Measurements from ENCODE around the gene RAET1G.
"Not testable (repeated sequence)": the region's sequence is repeated elsewhere in the genome, so short reads cannot be mapped to it uniquely, and the experiment has no call there.

RAET1G gene

DNA sequence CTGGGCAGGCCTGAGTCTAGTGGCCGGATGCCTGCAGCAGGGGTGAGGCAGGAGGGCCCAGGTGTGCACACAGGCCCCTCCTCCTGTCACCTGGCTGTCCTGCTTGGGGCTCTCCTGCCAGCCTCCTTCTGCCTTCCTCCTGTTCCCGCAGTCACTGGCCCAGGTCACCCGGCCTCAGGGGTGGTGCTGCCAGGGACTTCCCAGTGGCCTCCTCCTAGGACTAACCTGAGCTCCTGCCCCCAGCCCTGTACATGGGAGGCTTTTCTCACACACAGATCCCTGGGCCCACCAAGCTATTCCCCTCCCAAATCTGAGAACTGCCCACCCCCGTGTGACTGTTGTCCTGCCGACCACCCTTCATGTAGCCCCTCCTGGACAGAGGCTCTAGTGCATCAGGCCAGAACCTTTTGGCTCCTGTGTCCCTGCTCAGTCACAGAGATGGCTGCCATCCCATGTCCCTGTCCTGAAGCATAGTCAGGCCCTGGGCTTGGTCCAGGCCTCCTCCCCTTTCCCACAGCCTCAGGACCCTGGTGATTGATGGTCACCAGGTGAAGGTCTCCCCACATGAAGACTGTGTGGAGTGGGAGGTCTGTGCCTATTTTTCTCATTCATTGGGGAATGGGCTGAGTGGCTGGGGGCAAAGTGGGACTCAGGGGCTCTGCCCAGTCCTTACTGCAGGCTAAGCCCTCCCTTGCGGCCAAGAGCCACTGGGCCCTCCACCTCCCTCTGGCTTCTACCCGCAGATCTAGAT lies 39.7 kb upstream of the RAET1G start:
- TF ChIP-seq, protein P1, sequence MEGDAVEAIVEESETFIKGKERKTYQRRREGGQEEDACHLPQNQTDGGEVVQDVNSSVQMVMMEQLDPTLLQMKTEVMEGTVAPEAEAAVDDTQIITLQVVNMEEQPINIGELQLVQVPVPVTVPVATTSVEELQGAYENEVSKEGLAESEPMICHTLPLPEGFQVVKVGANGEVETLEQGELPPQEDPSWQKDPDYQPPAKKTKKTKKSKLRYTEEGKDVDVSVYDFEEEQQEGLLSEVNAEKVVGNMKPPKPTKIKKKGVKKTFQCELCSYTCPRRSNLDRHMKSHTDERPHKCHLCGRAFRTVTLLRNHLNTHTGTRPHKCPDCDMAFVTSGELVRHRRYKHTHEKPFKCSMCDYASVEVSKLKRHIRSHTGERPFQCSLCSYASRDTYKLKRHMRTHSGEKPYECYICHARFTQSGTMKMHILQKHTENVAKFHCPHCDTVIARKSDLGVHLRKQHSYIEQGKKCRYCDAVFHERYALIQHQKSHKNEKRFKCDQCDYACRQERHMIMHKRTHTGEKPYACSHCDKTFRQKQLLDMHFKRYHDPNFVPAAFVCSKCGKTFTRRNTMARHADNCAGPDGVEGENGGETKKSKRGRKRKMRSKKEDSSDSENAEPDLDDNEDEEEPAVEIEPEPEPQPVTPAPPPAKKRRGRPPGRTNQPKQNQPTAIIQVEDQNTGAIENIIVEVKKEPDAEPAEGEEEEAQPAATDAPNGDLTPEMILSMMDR (IDR thresholded peaks at IDR 0.05; ENCODE audit: poor library complexity, severe bottlenecking) = no peak
- H3K36me3 ChIP-seq (ENCODE audit: low read depth) = no peaks in the 10 kb centered on the region
- H3K27me3 ChIP-seq (ENCODE audit: insufficient read depth, poor library complexity, severe bottlenecking) = peaks cover 20% of the 10 kb centered on the region
- DNase-seq (ENCODE audit: low spot score) (no peak), ATAC-seq (ENCODE audit: low read depth) (peak; percentile 22; the same call in 1 of the 3 replicates)
- no peak overlapping the region for H3K4me3 ChIP-seq (ENCODE audit: severe bottlenecking)
- peaks cover 4% of the 10 kb centered on the region for H3K4me1 ChIP-seq (ENCODE audit: insufficient read depth, poor library complexity, severe bottlenecking)
- no peak overlapping the region for H3K27ac ChIP-seq (ENCODE audit: poor library complexity, severe bottlenecking)
- no peaks in the 10 kb centered on the region for H3K9me3 ChIP-seq (ENCODE audit: severe bottlenecking)

DNA sequence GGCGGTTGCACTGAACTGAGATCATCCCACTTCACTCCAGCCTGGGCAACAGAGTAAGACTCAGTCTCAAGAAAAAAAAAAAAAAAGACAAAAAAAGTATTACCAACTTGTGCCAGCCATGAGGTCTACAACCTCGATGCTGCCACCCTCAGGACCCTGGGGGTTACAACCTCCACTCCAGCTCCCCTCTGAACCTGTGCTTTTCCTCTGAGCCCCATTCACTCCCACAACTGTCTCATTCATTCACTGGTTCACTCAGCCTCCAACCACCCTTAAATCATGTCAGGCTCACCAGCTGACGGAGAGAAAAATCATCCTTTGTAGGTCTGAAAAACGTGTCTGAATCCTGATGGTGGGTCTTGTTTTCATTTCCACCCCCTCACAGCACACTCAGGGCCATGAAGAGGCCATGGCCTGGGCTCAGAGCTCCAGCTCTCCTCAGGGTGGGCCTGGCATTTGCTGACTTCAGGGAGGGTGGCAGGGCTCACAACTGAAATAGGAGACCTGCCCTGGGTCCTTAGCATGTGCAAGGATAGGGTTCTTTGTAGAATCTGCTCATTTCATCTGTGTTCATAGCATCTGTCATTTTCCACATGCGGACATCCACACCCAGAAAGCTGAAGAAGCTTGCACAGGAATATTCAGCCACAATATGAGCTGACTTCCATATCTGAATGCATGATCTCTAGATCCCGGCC lies 39.0 kb upstream of the RAET1G start:
- Histone ChIP-seq H3K27ac (ENCODE audit: poor library complexity, severe bottlenecking) (no peak overlapping the region), H3K4me1 (ENCODE audit: insufficient read depth, poor library complexity, severe bottlenecking) (peaks cover 4% of the 10 kb centered on the region), H3K27me3 (ENCODE audit: insufficient read depth, poor library complexity, severe bottlenecking) (peaks cover 24% of the 10 kb centered on the region), H3K36me3 (ENCODE audit: low read depth) (no peaks in the 10 kb centered on the region), H3K9me3 (ENCODE audit: severe bottlenecking) (no peaks in the 10 kb centered on the region), H3K4me3 (ENCODE audit: severe bottlenecking) (no peak overlapping the region)
- no peak for DNase-seq (ENCODE audit: low spot score)
- TF ChIP-seq, protein P1 (IDR thresholded peaks at IDR 0.05; ENCODE audit: poor library complexity, severe bottlenecking) = no peak
- no peak for ATAC-seq (ENCODE audit: low read depth)

DNA sequence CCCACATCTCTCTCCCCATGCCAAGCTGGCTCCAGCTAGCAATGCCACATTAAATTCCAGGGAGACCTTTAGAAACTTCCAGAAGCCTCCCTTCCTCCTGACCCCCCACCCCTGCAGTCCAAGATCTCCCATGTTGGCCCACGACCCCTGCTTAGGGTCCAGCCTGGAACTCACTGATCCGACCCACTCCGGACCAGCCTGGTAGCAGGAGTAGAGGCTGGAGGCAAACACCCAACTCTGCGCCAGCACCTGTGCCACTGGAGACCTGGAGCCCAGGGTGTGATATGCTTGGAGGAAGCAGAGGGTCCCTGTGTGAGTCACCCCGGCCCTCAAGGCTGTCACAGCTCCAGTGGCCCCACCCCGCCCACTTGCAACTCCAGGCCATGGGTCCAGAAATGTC lies 37.6 kb upstream of the RAET1G start:
- Histone ChIP-seq H3K27ac (ENCODE audit: poor library complexity, severe bottlenecking) (no peak overlapping the region), H3K4me3 (ENCODE audit: severe bottlenecking) (no peak overlapping the region), H3K9me3 (ENCODE audit: severe bottlenecking) (no peaks in the 10 kb centered on the region), H3K4me1 (ENCODE audit: insufficient read depth, poor library complexity, severe bottlenecking) (peaks cover 4% of the 10 kb centered on the region), H3K27me3 (ENCODE audit: insufficient read depth, poor library complexity, severe bottlenecking) (peaks cover 30% of the 10 kb centered on the region), H3K36me3 (ENCODE audit: low read depth) (no peaks in the 10 kb centered on the region)
- DNase-seq (ENCODE audit: low spot score) = no peak
- ATAC-seq (ENCODE audit: low read depth) = no peak
- TF ChIP-seq, protein P1 (IDR thresholded peaks at IDR 0.05; ENCODE audit: poor library complexity, severe bottlenecking) = no peak

DNA sequence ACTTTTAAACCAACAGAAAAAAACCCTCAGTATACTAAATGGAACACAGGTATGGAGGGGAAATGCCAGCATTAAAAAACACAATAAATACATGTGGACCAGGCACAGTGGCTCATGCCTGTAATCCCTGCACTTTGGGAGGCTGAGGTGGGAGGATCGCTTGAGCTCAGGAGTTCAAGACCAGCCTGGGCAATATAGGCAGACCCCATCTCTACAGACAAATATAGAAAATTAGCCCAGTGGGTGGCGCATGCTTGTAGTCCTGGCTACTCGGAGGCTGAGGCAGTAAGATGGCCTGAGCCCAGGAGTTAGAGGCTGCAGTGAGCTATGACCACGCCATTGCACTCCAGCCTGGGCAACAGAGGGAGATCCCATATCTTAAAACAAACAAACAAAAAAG lies 36.9 kb upstream of the RAET1G start:
- H3K27ac ChIP-seq (ENCODE audit: poor library complexity, severe bottlenecking); ATAC-seq (ENCODE audit: low read depth); H3K9me3 ChIP-seq (ENCODE audit: severe bottlenecking); H3K36me3 ChIP-seq (ENCODE audit: low read depth); DNase-seq (ENCODE audit: low spot score); H3K4me3 ChIP-seq (ENCODE audit: severe bottlenecking); H3K4me1 ChIP-seq (ENCODE audit: insufficient read depth, poor library complexity, severe bottlenecking): not testable (repeated sequence)
- peaks cover 29% of the 10 kb centered on the region for H3K27me3 ChIP-seq (ENCODE audit: insufficient read depth, poor library complexity, severe bottlenecking)

DNA sequence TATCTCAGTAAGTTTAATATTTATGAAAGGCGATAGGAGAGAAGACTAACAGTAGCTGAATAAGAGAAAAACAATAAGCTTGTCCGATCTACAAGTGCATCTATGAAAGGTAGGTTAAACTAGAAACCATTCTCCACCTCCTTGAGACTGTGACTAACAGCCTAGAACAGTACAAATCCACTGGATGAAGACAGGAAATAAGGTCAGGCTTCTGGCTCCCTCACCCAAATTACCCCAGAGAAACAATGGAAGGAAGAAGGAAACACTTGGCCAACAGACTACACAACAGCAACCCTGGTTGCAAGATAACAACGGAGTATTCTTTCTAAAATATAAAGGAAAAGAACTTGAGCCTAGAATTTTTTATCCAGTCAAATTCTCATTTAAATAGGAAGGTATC lies 35.2 kb upstream of the RAET1G start:
- not testable (repeated sequence) for H3K27ac ChIP-seq (ENCODE audit: poor library complexity, severe bottlenecking); DNase-seq (ENCODE audit: low spot score); H3K9me3 ChIP-seq (ENCODE audit: severe bottlenecking); H3K4me1 ChIP-seq (ENCODE audit: insufficient read depth, poor library complexity, severe bottlenecking); H3K4me3 ChIP-seq (ENCODE audit: severe bottlenecking); H3K36me3 ChIP-seq (ENCODE audit: low read depth); ATAC-seq (ENCODE audit: low read depth)
- H3K27me3 ChIP-seq (ENCODE audit: insufficient read depth, poor library complexity, severe bottlenecking) = peaks cover 23% of the 10 kb centered on the region

DNA sequence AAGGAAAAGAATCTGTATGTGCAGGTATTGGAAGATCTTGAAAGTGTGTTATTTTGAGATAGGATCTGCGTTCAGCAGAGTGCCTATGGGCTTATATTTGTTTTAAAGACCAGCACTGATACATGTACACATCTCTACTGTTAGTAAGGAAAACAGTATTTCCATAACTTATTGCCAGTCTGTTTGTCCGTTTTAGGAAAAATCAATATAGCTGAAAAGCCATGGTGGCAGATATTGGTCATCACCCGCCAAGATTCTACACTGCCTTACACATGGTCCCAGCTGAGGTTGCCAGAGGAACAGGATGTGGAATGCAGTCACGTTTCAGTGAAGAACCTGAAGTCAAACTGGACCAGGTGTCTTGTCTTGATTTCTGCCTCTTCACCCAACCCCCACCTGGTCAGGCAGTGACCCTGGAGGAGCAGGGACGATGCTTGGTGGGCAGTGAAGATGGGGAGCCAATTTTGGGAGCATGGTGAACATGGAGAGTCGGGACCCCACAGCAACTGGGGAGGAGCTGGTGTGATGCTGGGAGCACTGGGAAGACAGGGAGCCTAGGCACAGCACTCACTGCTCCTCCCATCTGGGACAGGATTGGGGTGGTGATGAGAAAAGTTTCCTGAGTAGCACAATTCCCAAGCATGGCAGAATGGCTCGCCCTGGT lies 32.9 kb upstream of the RAET1G start:
- DNase-seq (ENCODE audit: low spot score); ATAC-seq (ENCODE audit: low read depth); H3K9me3 ChIP-seq (ENCODE audit: severe bottlenecking); H3K27ac ChIP-seq (ENCODE audit: poor library complexity, severe bottlenecking); H3K36me3 ChIP-seq (ENCODE audit: low read depth); H3K4me3 ChIP-seq (ENCODE audit: severe bottlenecking); H3K4me1 ChIP-seq (ENCODE audit: insufficient read depth, poor library complexity, severe bottlenecking): not testable (repeated sequence)
- peaks cover 23% of the 10 kb centered on the region for H3K27me3 ChIP-seq (ENCODE audit: insufficient read depth, poor library complexity, severe bottlenecking)

DNA sequence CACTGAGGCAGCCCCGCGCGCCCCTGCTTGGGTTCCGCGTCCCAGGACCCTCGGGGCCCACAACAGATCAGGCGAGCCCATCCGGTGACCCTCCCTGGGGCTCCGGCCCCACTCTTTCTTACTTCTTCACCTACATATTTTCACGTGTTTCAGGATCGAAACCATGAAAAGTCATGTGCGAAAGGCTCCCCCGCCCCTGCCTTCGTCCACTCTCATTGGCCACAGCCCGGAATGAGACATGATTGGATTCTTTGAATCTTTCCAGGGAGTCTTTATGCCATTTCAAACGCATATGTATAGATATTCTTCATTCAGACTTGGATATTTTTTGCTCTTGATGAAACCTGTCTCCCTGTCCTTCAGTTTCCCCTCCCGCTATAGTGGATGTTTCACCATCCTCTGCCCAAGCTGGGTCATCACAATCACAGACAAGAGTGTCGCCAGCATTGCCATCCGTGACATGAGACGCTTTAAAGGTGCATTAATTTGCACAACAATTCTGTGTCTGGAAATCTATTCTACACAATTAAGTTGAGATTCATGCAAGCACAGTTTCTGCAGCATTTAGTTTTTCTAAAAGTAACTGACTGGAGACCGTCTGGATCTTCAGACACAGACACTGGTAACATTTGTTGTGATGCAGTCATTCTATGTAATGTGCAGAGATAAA lies 32.2 kb upstream of the RAET1G start:
- H3K27me3 ChIP-seq (ENCODE audit: insufficient read depth, poor library complexity, severe bottlenecking) = peaks cover 23% of the 10 kb centered on the region
- H3K9me3 ChIP-seq (ENCODE audit: severe bottlenecking); ATAC-seq (ENCODE audit: low read depth); H3K36me3 ChIP-seq (ENCODE audit: low read depth); H3K4me1 ChIP-seq (ENCODE audit: insufficient read depth, poor library complexity, severe bottlenecking); H3K27ac ChIP-seq (ENCODE audit: poor library complexity, severe bottlenecking); DNase-seq (ENCODE audit: low spot score); H3K4me3 ChIP-seq (ENCODE audit: severe bottlenecking): not testable (repeated sequence)

DNA sequence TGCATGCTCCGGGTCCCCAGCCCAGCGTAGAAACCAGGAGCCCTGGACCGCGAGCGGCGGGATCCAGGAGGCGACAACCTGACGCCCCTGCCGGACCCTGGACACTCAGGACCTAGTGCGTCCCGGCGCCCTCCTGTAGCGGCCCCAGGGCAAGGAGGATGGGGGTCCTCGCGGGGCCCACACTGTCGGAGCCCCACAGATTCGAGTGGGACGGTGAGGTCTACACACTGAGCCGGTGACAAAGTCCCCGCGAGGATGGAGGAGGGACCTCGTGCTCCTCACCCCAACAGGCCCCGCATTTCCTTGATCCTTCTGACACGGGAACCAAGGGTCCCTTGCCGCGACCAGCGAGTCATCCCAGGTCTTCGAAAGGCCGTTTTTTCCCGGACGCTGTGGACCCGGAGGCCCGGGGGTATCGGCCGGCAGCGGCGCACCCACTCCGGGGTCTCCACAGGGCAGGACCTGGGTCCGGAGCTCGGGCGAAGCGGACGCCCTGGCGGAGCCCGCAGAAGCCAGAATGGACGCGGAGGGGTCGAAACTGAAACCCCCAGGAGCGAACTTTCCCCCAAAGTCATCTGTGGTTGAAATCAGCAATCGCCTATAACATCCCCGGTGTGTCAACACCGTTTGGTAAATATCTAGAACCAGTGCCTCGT lies 31.5 kb upstream of the RAET1G start:
- H3K9me3 ChIP-seq (ENCODE audit: severe bottlenecking); H3K4me3 ChIP-seq (ENCODE audit: severe bottlenecking); ATAC-seq (ENCODE audit: low read depth); H3K4me1 ChIP-seq (ENCODE audit: insufficient read depth, poor library complexity, severe bottlenecking); H3K27ac ChIP-seq (ENCODE audit: poor library complexity, severe bottlenecking); H3K36me3 ChIP-seq (ENCODE audit: low read depth); DNase-seq (ENCODE audit: low spot score): not testable (repeated sequence)
- peaks cover 23% of the 10 kb centered on the region for H3K27me3 ChIP-seq (ENCODE audit: insufficient read depth, poor library complexity, severe bottlenecking)
